T-helper 1 cell treated with Interleukin-12 subunit alpha and Interleukin-12 subunit beta and Interleukin-4 antibody, amounts not matched to agents 30 ng/mL and 1 ng/mL, for 36 hours (primary cell): ENCODE data around the gene SPRYD3. TPM values are rescaled to one million over a fixed set of nuclear protein-coding genes. Genes with fewer than 3 reads are reported as not detected.
"Not testable (repeated sequence)": the region's sequence is repeated elsewhere in the genome, so short reads cannot be mapped to it uniquely, and the experiment has no call there.

Source experiments
- intact Hi-C: fragments of 100-400 bp; cut with micrococcal nuclease; formaldehyde crosslinking; loops from one replicate; pipeline ENCODE4 v1.15.1; 2024
- total RNA-seq: library from RNA; stranded (reverse); gene quantifications from 2 replicates; pipeline ENCODE4 v1.2.3, GENCODE V29; 2022

SPRYD3 gene
- total RNA-seq, 1 donor from 2014 or later, result 35.7 TPM

DNA sequence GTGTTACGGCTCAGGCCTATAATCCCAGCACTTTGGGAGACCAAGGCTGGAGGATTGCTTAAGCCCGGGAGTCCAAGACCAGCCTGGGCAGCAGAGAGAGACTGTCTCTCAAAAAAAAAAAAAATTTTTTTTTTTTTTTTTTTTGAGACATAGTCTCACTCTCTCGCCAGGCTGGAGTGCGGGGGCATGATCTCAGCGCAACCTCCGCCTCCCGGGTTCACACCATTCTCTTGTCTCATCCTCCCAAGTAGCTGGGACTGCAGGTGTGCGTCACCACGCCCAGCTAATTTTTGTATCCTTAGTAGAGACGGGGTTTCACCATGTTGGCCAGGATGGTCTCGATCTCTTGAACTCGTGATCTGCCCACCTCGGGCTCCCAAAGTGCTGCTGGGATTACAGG lies 52.2 kb downstream of the SPRYD3 start:
- intact Hi-C loops, result not testable (repeated sequence)

DNA sequence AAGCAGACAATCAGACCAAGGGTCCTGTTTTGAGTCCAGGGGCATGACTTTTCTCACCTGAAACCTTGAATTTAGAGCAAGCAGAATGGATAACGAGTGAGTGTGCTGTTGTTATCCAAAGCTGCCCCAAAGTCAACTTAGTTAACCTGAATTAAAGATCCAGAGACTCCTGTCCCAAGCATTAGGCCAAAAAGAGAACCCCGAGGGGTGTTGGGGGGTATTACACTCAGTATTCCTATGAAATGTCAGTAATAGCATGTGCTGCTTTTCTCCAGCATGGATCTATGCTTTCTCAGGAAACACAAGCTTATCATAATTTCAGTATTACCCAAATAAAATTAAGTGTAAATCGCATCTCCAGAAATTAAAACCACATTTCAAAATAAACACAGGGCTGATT lies 53.9 kb downstream of the SPRYD3 start:
- intact Hi-C loops, result no loop called here

DNA sequence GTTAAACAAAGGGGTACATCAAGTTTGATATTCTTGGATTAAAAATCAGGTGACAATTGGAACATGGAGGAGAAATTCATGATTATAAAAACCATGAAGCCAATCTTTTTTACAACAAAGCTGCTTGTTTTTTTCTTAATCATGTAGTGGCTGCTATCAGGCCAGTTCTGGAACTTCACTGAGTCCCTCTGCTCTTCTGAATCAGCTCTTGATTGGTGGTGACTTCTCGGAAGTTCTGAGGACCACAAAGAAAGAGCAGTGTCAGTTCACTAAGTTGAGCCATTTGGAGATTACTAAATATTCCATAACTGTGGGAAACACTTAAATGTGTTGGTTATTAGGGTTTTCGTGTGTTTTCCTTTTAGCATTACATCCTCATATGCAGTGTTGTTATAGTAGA lies 64.5 kb downstream of the SPRYD3 start:
- intact Hi-C loops, result no loop called here

Other genes with a start within 250 kb of the SPRYD3 start
- not detected in 2 replicates for gene KRT79, start 245.1 kb downstream of the SPRYD3 start, total RNA-seq
- gene KRT78, start 230.4 kb downstream of the SPRYD3 start, total RNA-seq, result not detected in 2 replicates
- gene KRT8, start 174.3 kb downstream of the SPRYD3 start, total RNA-seq, result 0.12 TPM in 1 of 2 replicates, not detected in the other
- gene KRT18, start 130.3 kb downstream of the SPRYD3 start, total RNA-seq, result 0.88 and 1.0 TPM in 2 replicates
- 356 and 374 TPM in 2 replicates for gene EIF4B, start 72.9 kb downstream of the SPRYD3 start, total RNA-seq
- gene TNS2, start 29.3 kb downstream of the SPRYD3 start, total RNA-seq, result 1.7 and 2.5 TPM in 2 replicates
- gene IGFBP6, start 18.3 kb upstream of the SPRYD3 start, total RNA-seq, result not detected in 2 replicates
- gene SOAT2, start 24.1 kb upstream of the SPRYD3 start, total RNA-seq, result not detected in 2 replicates
- 44.1 and 51.7 TPM in 2 replicates for gene ZNF740, start 101.3 kb upstream of the SPRYD3 start, total RNA-seq
- 30.7 and 43.6 TPM in 2 replicates for gene CSAD, start 101.5 kb upstream of the SPRYD3 start, total RNA-seq
- gene ITGB7, start 127.9 kb upstream of the SPRYD3 start, total RNA-seq, result 734 and 751 TPM in 2 replicates
- gene RARG, start 152.8 kb upstream of the SPRYD3 start, total RNA-seq, result 56.8 and 62.0 TPM in 2 replicates
- 58.2 and 63.4 TPM in 2 replicates for gene ESPL1, start 188.9 kb upstream of the SPRYD3 start, total RNA-seq
- gene PFDN5, start 216.2 kb upstream of the SPRYD3 start, total RNA-seq, result 309 and 313 TPM in 2 replicates
- gene MYG1, start 220.3 kb upstream of the SPRYD3 start, total RNA-seq, result 53.2 and 57.0 TPM in 2 replicates
- 64.2 and 66.1 TPM in 2 replicates for gene AAAS, start 242.2 kb upstream of the SPRYD3 start, total RNA-seq